ENCODE data around the gene CCDC187.

GRCh38 chr9:136333045-136333444 lies 29.2 kb upstream of the CCDC187 start:
- TF ChIP-seq CTCF (IDR thresholded peaks at IDR 0.05) (no peak), EZH2phosphoT487 (IDR thresholded peaks at IDR 0.05) (no peak)
